PC-3 (cell line): ENCODE measurements around the gene FN1. TPM values are rescaled to one million over a fixed set of nuclear protein-coding genes. Genes with fewer than 3 reads are reported as not detected.

ENCODE experiments used
- ATAC-seq: fragments of 200-7000 bp; cut with Tn5 transposase; 2 replicates; pipeline ENCODE4 v1.9.1; 2020; ENCODE audit warnings: mild to moderate bottlenecking, moderate library complexity
- BruUV-seq: library from RNA; stranded (reverse); fragments of 400-500 nt; replicated peaks from 2 replicates; lab custom pipeline; 2021; lab: Mats Ljungman, UMichigan
- CTCF ChIA-PET: fragments of 300-600 bp; sonication (Branson Sonifier 250); formaldehyde crosslinking; loops from one replicate; lab custom pipeline; 2022; ENCODE audit warnings: antibody characterized with exemption; lab: Charles Lee
- POLR2A ChIA-PET: fragments of 300-600 bp; sonication (Branson Sonifier 250); formaldehyde crosslinking; loops from one replicate; lab custom pipeline; 2022; ENCODE audit warnings: antibody characterized with exemption; ENCODE audit not compliant: unreplicated experiment; lab: Charles Lee
- DNase-seq: peaks from one replicate; pipeline ENCODE4 v3.0.0-alpha.2; 2015
- H2AFZ ChIP-seq: fragments of 300-600 bp; sonication (generic); 2 replicates; pipeline ENCODE4 v1.6.0; 2016; ENCODE audit warnings: antibody characterized with exemption, low read length
- H3F3A ChIP-seq: fragments of 300-600 bp; sonication (generic); one replicate; pipeline ENCODE4 v1.6.0; 2017; ENCODE audit warnings: antibody characterized with exemption, low read length, control low read depth, mild to moderate bottlenecking; ENCODE audit not compliant: unreplicated experiment
- H3K27ac ChIP-seq: fragments of 300-600 bp; sonication (generic); 2 replicates; pipeline ENCODE4 v1.5.1; 2016; ENCODE audit warnings: mild to moderate bottlenecking, low read length
- H3K27me3 ChIP-seq: fragments of 300-600 bp; sonication (generic); 2 replicates; pipeline ENCODE4 v1.6.1; 2016; ENCODE audit warnings: low read length, mixed read lengths
- H3K36me3 ChIP-seq: fragments of 300-600 bp; sonication (generic); 2 replicates; pipeline ENCODE4 v1.6.1; 2016; ENCODE audit warnings: low read depth, mixed run types, low read length, mixed read lengths
- H3K4me1 ChIP-seq: fragments of 300-600 bp; sonication (generic); 2 replicates; pipeline ENCODE4 v1.5.1; 2016; ENCODE audit warnings: low read length; ENCODE audit not compliant: insufficient read depth
- H3K4me2 ChIP-seq: fragments of 300-600 bp; sonication (generic); 2 replicates; pipeline ENCODE4 v1.6.0; 2016; ENCODE audit warnings: low read length
- H3K4me3 ChIP-seq: fragments of 300-600 bp; sonication (generic); 2 replicates; pipeline ENCODE4 v1.5.1; 2016; ENCODE audit warnings: mild to moderate bottlenecking, low read length, mixed read lengths
- H3K79me2 ChIP-seq: fragments of 300-600 bp; sonication (generic); 2 replicates; pipeline ENCODE4 v1.6.1; 2017; ENCODE audit warnings: low read length, mixed read lengths
- H3K9ac ChIP-seq: fragments of 300-600 bp; sonication (generic); 2 replicates; pipeline ENCODE4 v1.6.0; 2016; ENCODE audit warnings: mild to moderate bottlenecking, low read length
- H3K9me2 ChIP-seq: fragments of 300-600 bp; sonication (generic); replicated peaks from 2 replicates; pipeline ENCODE4 v1.6.1; 2016; ENCODE audit warnings: mixed run types, low read length, mixed read lengths
- H3K9me3 ChIP-seq: fragments of 300-600 bp; sonication (generic); 2 replicates; pipeline ENCODE4 v1.6.1; 2016; ENCODE audit warnings: low read length, mixed read lengths
- H4K20me1 ChIP-seq: fragments of 300-600 bp; sonication (generic); 2 replicates; pipeline ENCODE4 v1.6.1; 2016; ENCODE audit warnings: low read length, mixed read lengths
- CTCF ChIP-seq: fragments of 300-600 bp; sonication (generic); conservative IDR thresholded peaks from 2 replicates; pipeline ENCODE4 v1.5.1; 2017; ENCODE audit warnings: antibody characterized with exemption, low read depth, mild to moderate bottlenecking, low read length
- EZH2 ChIP-seq: fragments of 300-600 bp; sonication (generic); IDR thresholded peaks from one replicate; pipeline ENCODE4 v1.6.1; 2017; ENCODE audit warnings: antibody characterized with exemption, mild to moderate bottlenecking, low read length; ENCODE audit not compliant: unreplicated experiment
- EZH2phosphoT487 ChIP-seq: fragments of 300-600 bp; sonication (generic); IDR thresholded peaks from 2 replicates; pipeline ENCODE4 v1.6.1; 2018; ENCODE audit warnings: mild to moderate bottlenecking, antibody characterized with exemption, low read length, borderline replicate concordance
- intact Hi-C: fragments of 100-400 bp; cut with micrococcal nuclease; formaldehyde crosslinking; loops from 2 replicates; pipeline ENCODE4 v1.9.0; 2023
- total RNA-seq: library from RNA; depleted of rRNA; stranded (reverse); fragments of >200 nt; gene quantifications from 2 replicates; pipeline ENCODE4 v1.2.3, GENCODE V29; 2014

Gene FN1
- total RNA-seq, 1 experiment from 2014 or later: 220 TPM

DNA sequence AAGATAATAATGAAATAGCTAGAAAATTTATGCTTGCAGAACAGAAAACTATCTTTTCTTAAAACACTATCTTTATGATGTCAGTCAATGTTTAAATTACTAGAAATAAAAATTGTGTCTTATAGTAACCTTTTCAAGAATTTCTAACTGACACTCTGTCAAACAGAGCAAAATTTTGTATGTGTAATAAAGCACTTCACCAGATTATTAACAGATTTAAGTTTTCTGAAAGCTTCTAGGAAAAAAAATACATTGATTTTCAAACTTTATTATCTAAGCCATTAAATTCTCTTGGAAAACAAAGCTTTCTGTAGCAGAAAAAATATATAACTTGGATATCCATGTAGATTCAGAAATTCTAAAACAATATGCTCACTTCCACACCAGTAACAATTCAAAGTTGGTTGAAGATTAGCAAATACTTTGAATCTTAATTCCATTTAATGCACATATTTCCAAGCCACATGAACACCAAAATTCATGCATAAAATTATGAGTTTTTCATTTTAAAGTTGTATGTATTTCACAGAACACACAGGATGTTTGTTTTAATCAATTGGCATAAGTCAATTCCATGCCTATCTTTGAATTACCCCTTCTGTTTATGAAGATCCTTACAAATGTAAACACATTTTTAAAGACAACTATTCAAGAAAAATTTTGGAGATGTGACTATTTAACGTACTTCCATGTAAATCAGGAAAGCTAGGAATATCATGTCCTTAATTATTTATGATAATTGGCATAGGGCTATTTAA, 19.9 kb downstream of the FN1 start:
- no peak overlapping the region for H3K27ac ChIP-seq
- intact Hi-C loops: no loop called here
- CTCF ChIA-PET: no interaction called here
- no peak overlapping the region for H2AFZ ChIP-seq
- H3K4me2 ChIP-seq: no peak overlapping the region
- H3K4me1 ChIP-seq: peaks cover 28% of the 10 kb centered on the region
- H3K9ac ChIP-seq: no peak overlapping the region
- peaks cover 4% of the 10 kb centered on the region for H3F3A ChIP-seq
- BruUV-seq: no TSS peak
- ATAC-seq: no peak
- no peaks in the 10 kb centered on the region for H3K79me2 ChIP-seq
- no peaks in the 10 kb centered on the region for H3K9me2 ChIP-seq
- peaks cover 31% of the 10 kb centered on the region for H3K36me3 ChIP-seq
- H3K27me3 ChIP-seq: no peaks in the 10 kb centered on the region
- TF ChIP-seq CTCF: no peak
- no peak for TF ChIP-seq EZH2
- no peak for TF ChIP-seq EZH2phosphoT487
- H4K20me1 ChIP-seq: no peaks in the 10 kb centered on the region
- POLR2A ChIA-PET: no interaction called here
- DNase-seq: no peak
- H3K9me3 ChIP-seq: no peaks in the 10 kb centered on the region
- H3K4me3 ChIP-seq: no peak overlapping the region

DNA sequence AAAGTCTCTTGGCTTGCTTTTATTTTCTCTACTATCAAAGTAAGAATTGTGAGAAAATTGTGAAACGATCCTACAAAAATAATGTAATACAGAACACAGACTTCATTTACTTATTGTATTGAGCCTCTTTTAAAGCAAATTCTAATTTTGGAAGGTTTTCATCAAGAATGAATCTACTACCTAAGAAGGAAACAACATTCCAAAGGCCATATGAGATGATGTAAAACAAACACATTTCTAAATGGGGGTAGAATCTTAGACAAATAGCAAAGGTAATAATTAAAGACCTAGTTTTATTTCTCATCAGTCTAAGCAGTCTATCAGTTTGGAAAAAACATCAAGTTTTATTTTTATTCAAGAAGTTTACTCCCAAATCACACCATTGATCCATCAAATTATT, 20.6 kb downstream of the FN1 start:
- Histone ChIP-seq H3K4me3 (no peak overlapping the region), H2AFZ (no peak overlapping the region), H4K20me1 (no peaks in the 10 kb centered on the region), H3K27me3 (no peaks in the 10 kb centered on the region), H3K27ac (no peak overlapping the region), H3K4me2 (no peak overlapping the region), H3K9me2 (no peaks in the 10 kb centered on the region), H3K4me1 (peaks cover 34% of the 10 kb centered on the region), H3F3A (peaks cover 4% of the 10 kb centered on the region), H3K9ac (no peak overlapping the region), H3K36me3 (peaks cover 24% of the 10 kb centered on the region), H3K9me3 (no peaks in the 10 kb centered on the region), H3K79me2 (no peaks in the 10 kb centered on the region)
- DNase-seq: no peak
- POLR2A ChIA-PET: no interaction called here
- TF ChIP-seq EZH2phosphoT487 (no peak), CTCF (no peak), EZH2 (no peak)
- CTCF ChIA-PET: no interaction called here
- BruUV-seq: no TSS peak
- no peak for ATAC-seq
- intact Hi-C loops: no loop called here

DNA sequence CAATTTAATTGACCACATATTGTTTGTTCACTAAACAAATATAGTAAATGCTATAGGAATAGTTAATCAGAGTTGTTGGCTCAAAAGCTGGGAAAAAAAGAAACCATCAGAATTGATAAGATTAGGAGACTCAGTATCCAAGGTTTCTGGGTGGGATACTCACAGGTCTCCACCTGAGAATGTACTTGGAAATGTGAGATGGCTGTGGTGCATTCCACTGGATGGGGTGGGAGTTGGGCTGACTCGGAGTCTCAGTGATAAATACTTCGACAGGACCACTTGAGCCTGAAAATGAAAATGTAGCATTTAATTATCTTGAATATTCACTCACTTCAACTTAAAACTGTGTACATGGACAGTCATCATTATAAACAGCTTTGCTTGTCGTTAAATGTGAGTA, 21.2 kb downstream of the FN1 start:
- H4K20me1 ChIP-seq: no peaks in the 10 kb centered on the region
- intact Hi-C loops: no loop called here
- H3K9ac ChIP-seq: no peak overlapping the region

More for the DNA sequence above, 21.2 kb downstream of the FN1 start:
- Histone ChIP-seq H3K36me3 (peaks cover 24% of the 10 kb centered on the region), H3K4me3 (no peak overlapping the region), H3K4me2 (no peak overlapping the region), H3K9me3 (no peaks in the 10 kb centered on the region), H3F3A (peaks cover 4% of the 10 kb centered on the region), H3K79me2 (no peaks in the 10 kb centered on the region), H3K9me2 (no peaks in the 10 kb centered on the region), H3K27me3 (no peaks in the 10 kb centered on the region), H2AFZ (no peak overlapping the region), H3K4me1 (peaks cover 39% of the 10 kb centered on the region), H3K27ac (no peak overlapping the region)
- ChIA-PET CTCF (no interaction called here), POLR2A (no interaction called here)
- ATAC-seq: no peak
- BruUV-seq: no TSS peak
- no peak for TF ChIP-seq EZH2phosphoT487
- no peak for TF ChIP-seq CTCF
- no peak for TF ChIP-seq EZH2
- no peak for DNase-seq
